NCI-H526 treated with DMSO at 0.1 percent for 48 hours (cell line): ENCODE measurements around the gene CARD14.

Source experiments
- DNase-seq: peaks from one replicate; lab custom pipeline; 2025; lab: John Stamatoyannopoulos, UW

Gene CARD14

DNA sequence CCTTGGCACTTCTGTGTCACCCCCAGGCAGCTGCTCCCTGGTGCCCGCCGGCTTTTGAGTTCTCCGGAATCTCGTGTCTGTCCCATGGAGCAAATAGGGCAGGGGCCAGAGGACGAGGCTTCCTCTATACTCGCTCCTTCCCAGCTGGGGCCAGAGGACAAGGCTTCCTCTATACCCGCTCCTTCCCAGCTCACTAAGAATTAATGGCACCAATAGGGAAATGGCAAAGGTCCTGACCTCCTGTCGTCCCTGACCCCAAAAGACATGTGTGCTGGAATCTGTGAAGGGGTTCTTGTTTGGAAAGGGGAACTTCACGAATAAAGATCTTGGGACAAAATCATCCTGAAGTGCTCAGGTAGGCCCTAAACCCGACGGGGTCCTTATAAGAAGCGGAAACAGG, 42.7 kb downstream of the CARD14 start:
- DNase-seq = no peak

DNA sequence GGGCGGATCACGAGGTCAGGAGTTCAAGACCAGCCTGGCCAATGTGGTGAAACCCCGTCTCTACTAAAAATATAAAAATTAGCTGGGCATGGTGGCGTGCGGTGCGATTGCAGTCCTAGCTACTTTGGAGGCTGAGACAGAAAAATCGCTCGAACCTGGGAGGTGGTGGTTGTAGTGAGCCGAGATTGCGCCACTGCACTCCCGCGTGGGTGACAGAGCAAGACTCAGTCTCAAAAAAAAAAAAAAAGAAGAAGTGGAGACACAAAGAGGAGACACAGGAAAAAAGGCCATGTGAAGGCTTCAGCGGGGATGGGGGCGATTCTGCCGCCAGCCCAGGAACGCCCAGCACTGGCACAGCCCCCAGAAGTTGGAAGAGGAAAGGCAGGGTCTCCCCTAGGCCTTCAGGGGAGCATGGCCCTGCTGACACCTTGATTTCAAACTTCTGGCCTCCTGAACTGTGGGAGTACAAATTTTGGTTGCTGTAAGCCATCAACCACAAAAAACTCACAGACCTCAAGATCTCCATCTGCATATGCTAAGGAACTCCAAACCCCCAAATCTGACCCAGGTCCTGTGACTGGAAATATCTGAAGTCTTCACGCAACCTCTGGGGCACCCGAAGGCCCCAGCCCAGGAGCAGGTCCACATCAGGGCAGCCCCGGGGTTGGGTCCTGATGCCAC, 43.3 kb downstream of the CARD14 start:
- no peak for DNase-seq

DNA sequence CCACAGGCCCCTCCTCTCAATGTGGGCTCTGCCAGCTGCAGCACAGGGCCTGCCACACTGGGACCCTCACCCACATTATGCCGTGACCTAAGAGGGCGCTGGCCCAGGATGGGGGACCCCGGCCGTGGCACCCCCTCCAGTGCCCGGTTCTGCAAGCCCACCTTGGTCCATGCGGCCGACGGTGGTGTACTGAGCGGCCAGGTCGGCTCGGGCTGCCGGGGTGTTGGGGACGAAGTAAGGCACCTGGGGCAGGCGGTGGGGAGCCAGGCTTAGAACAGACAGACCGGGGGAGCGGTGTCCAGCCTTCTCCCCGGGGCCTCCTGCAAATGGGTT, 43.8 kb downstream of the CARD14 start:
- DNase-seq = no peak

DNA sequence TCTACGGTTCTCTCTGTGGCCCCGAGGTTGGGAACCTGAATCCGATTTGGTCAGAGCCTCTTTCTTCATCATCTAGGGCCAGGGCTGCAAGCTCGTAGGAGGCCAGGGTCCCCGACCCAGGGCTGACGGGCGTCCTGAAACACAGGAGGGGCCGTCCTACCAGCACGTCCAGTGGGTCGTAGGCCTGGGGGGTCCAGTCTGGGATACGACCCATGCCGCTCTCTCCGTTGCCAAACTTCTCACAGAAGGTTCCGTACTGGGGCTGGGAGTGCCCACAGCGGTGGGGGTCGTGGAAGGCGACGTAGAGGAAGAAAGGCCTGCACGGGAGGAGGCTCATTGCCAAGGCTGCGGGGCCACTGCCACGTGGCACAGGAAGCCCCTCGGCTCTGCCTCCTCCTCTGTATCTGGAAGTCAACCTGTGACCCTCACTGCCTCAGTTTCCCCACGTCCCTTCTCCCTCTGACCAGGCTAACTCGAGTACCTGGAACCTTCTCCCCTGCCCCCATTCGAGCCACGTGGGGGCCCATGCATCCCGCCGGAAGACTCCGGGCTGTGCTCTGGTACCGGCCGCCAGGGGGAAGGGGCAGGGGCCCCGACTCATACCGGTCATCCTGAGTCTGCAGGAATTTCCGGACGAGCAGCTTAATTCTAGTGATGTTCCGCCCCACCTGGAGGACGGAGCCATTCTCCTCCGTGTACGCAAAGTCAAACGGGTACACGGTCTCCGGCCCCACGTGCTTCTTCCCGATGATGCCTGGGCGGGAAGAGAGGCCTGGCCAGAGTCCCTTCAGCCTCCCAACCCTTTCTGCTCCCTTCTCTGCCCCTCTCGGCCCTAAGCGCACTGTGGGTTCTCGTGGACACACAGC, 44.4 kb downstream of the CARD14 start:
- no peak for DNase-seq

DNA sequence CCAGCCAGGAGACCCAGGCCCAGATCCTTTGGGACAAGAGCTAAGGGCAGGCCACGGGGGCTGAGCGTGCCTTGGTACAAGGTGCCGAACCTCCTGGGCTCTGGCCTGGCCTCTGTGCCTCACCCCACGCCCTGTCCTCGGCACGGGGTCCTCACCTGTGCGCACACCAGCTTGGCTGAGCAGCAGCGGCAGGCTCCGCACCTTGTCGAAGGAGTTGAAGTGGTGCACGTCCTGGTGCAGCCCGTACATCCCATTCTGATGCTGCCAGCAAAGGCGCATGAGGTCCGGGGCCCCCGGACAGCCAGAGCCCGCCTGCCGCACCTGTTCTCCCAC, 45.0 kb downstream of the CARD14 start:
- DNase-seq = no peak

DNA sequence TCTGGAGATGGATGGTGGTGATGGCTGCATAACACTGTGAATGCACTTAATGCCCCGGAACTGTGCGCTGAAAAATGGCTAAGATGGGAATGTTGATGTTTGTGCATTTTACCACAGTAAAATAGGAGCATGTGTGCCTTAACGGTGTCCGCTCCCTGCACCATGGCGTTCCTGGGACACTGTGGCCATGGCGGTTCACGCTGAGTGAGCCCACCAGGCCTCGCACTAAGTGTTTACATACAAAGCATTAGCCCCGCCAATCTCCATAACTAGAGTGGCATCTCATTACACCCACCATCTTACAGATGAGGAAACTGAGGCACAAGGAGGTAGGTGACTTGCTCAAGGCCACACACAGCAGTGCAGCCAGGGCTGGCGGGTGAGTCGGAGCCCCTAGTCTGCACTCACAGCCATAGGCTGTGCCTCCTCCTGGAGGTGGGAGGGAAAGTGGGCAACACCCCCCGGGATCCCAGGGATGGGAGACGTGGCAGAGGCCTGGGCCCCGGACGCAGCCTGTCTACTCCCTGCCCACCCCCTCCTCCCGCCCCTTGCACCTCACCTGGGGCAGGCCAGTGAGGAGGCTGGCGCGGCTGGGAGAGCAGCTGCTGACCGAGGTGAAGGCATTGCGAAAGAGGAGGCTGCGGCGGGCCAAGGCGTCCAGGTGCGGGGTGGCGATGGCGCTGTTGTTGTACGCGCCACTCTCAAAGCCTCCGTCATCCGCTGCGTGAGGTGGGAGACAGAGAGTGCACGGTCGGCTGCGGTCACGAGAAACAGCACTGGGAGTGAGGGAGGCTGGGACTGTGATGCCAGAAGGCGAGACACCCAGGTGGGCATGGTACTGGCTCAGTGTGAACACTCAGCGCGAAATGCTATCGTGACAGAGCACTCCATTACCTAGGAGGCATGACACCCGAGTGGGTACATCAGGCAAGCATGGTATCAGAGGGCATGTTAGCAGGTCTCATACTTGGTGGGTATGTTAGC, 46.9 kb downstream of the CARD14 start:
- no peak for DNase-seq

DNA sequence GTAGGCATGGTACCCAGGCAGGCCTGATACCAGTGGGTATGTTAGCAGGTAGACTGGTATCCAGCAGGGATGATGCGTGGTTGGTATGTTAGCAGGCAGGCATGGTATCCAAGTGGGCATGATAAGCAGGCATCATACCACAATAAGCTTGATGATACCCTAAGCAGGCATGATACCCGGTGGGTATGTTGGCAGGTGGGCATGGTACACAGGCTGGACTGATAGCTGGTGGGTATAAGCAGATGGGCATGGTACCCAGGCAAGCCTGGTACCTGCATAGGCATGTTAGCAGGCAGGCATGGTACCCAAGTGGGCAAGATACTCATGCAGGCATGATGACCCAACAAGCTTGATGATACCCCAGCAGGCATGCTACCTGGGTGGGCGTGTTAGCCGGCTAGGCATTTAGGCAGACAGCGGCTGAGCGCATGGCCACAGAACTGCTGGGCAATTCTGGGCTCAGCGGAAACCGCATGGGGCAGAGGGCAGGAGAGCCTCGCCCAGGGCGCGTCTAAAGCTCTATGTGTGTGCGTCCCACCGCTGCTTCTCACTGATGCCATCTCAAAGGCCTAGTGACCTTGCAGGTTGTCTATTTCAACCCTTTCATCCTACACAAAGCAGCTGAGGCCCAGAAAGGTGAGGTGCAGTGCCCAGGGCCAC, 48.0 kb downstream of the CARD14 start:
- DNase-seq = no peak

DNA sequence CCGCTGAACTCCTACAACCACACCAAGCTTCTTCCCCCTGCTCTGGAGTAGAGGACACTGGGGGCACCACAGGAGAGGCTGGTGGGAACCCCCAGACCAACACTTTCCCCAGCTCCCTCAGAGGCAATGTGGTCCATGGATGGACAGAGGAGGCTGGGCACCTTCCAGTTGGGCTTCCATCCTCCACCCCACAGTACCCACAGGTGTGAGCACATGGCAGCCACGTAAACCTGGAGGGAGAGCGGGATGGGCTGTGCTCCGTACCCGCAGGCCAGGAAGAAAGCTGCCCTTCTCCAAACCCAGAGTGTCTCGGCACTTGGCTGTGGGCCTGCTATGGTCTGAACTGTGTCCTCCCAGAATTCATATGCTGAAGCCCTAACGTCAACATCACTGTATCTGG, 48.6 kb downstream of the CARD14 start:
- DNase-seq = no peak

DNA sequence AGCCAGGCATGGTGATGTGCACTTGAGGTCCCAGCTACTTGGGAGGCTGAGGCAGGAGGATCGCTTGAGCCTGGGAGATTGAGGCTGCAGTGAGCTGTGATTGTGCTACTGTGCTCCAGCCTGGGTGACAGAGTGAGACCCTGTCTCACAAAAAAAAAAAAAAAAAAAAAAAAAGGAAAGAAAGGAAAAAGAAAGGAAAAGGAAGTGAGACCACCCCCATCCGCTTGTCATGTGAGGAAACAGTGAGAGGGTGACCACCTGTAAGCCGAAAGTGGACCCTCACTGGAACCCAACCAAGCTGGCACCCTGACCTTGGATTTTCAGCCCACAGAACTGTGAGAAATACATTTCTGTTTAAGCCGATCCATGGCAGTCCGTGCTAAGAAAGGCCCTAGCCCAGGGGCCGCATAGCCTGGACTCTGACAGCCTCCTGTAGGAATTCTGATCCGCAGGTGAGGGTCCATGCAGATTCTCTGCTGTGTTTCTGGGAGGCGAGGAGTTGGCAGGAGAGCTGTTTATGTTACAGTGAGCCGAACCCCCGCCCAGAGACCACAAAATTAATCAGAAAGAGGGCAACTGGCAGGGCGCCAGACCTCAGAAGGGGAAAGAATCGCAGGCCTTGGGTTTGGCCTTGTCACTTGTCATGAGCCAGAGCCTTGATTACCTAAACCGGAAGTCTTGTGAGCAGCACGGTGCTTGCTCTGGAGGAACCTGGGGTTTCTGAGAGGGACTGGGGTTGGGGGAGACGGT, 49.4 kb downstream of the CARD14 start:
- DNase-seq = no peak

DNA sequence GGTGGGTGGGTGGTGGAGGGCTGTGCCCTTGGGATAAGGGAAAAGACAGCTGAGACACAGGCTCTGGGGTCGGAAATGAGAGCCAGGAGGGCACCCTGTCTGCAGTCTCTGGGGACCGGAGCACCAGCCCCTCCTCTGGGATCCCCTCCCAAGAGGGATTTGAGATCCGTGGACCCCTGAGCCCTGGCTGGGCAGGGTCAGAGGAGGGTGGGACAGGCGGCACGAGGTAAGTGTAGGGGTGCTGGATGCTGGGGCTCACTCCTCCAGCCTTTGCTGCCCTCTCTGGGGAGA, 49.9 kb downstream of the CARD14 start:
- no peak for DNase-seq

DNA sequence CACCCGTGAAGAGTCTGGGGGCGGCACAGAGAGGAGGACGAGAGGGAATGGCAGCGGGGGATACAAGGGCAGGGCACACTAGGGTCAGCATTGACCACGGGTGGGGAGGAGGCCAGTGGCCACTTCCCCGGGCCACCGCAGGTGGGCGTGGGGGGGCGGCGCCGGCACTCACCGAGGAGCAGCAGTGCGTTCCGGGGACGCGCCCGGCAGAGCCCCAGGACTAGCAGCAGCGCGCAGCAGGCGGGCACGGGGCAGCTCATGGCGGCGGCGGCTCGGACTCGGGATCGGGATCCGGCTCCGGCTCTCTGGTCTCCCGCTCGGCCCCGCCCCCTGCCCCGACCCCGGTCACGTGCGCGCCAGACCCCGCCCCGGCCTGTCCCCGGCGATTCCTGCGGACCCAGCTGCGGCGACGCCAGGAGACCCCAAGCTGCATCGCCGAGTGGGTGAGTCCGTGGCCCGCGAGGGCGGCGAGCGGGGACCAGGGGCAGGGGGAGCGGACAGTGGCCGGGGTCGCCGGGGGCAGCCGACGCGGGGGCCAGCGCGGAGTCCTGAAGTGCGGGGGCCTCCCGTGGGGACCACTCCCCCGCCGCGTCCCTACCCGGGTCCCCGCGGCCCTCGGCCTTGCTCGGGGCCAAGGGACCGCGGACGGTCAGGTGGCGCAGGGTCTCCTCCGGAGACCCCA, 50.4 kb downstream of the CARD14 start, which contains the start of the genes SGSH and SLC26A11:
Gene SGSH (minus strand): TSS at position 280 of the 682 bp plus-strand sequence. CDS start 20 bp downstream, at position 260.
Gene SLC26A11 (plus strand): TSS at position 374 of the 682 bp plus-strand sequence. CDS start 1,134 bp downstream, outside the sequence.
- peak; percentile 28 for DNase-seq

DNA sequence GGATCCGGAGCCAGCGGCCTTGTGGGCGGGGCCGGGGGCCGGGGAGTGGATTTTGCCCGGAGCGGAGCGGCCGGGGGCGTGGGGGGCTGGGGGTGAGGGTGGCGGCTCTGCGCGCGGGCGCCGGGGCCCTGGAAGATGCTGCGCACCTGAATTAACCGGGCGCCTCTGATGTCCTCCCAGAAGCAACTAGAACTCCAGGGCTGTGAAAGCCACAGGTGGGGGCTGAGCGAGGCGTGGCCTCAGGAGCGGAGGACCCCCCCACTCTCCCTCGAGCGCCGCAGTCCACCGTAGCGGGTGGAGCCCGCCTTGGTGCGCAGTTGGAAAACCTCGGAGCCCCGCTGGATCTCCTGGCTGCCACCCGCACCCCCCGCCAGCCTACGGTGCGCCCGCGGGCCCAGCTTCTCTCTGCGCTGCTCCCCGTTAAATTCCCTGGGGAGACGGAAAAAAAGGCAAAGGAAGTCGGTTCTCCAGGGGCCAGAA, 50.9 kb downstream of the CARD14 start:
- no peak for DNase-seq

DNA sequence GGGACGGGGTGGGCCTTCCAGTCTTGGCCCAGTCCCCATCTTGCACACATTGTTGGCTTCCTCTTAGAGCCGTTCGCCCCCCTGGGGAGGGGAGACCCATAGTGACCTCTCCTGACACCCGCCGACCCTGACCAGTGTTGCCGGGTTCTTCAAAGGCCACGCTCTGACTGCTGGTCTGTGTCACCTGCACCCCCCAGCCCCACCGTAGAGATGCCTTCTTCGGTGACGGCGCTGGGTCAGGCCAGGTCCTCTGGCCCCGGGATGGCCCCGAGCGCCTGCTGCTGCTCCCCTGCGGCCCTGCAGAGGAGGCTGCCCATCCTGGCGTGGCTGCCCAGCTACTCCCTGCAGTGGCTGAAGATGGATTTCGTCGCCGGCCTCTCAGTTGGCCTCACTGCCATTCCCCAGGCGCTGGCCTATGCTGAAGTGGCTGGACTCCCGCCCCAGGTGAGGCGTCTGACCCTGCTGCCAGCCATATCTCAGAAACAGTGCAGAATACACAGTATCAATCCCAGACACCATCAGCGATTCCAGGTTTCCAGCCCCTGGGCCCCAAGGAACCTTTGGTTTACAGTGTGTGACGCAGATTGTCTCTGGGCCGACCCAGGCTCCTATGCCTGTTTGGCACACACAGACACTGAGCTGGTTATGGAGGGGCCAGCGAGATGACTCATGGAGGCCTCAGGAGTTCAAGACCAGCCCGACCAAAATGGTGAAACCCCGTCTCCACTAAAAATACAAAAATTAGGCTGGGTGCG, 51.7 kb downstream of the CARD14 start:
- DNase-seq = no peak

DNA sequence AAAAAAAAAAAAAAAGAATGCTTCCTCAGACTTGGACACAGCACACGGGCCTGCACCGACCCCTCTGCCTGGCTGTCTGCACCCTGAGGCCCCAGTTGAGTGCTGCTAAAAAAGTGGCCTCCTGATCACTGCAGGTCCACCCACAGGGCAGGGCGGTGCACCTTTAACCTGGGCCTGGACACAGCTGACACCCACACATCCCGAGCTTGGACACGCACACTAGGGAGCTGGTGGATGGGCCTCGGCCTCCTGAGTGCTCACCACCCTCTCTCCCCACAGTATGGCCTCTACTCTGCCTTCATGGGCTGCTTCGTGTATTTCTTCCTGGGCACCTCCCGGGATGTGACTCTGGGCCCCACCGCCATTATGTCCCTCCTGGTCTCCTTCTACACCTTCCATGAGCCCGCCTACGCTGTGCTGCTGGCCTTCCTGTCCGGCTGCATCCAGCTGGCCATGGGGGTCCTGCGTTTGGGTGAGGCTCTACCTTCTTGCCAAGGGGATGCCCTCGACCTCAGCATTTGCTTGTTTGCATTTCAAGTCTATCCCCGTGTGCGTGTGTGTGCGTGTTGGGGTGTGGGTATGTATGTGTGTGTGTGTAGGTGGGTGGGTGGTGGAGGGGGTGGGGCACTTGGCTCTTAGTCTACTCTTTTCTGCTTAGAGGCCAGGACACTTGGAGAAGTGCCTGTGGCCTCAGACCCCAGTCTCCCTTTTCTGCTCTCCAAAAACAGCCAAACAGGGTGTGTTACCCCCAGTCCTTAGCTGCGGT, 52.7 kb downstream of the CARD14 start:
- no peak for DNase-seq

DNA sequence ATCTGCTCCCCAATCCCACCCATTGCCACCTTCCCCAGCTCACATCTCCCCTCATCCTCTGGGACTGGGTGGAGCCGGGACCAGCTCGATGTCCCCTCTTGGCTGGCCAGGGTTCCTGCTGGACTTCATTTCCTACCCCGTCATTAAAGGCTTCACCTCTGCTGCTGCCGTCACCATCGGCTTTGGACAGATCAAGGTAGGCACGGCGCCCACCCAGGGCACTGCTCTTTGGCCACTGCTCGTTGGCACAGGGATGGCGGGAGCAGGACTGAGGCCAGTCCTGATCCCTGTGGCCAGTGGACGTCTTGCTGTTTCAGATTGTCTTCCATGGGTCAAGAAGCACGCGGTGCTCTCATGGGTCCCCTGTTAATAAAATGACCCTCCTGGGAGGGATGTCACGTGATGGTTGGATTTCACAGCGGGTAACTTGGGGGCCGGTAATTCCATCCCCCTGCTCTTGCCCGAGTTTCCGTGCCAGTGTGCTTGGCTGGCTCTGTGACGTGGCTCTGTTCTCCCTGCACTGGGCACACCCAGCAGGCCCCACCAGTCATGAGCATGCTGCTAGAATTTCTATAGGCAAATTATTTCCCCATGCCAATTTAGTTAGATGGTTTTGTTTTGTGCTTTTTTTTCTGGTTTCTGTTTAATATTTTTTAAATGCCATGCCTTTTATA, 53.4 kb downstream of the CARD14 start:
- no peak for DNase-seq

DNA sequence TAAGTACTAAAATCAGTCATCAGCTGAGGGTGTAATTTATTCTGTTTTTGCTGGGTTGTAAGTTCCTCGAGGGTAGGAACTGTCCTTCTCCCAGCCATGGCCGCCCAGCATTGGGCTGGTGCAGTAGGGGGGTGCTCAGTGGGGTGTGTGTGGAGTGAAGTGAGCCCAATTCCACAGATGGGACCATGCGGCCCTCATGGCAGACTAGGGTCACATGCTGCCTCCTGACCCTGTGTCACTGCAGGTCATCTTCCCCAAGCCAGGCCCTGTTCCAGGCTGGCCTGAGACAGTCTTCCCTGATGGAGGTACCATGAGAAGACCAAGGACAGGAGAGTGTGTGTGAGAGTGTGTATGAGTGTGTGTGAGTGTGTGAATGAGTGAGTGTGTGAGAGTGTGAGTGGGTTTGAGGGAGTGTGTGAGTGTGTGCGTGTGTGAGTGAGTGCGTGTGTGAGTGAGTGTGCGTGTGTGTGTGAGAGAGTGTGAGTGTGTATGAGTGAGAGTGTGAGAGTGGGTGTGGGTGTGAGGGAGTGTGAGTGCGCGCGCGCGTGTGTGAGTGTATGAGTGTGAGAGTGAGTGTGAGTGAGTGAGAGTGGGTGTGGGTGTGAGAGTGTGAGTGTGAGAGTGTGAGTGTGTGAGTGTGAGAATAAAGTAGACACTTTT, 54.1 kb downstream of the CARD14 start:
- no peak for DNase-seq

DNA sequence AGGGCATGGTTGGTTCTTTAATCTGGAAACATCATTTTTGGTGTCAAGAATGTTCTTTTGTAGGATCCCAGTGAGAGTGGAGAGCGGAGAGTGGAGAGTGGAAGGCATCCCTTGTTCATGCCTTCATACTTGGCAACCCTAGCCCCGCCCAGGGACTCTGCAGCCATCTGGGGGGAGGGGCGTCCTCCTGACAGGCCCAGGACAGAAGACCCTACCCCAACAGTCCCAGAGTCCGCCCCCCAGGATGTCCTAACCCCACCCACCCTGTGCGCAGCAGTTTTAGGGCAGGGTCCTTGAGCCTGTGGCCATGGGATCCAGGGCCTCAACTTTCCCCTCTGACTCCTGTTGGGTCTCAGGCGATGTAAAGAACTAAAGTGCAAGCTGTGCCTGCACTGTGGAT, 54.9 kb downstream of the CARD14 start:
- DNase-seq = no peak

DNA sequence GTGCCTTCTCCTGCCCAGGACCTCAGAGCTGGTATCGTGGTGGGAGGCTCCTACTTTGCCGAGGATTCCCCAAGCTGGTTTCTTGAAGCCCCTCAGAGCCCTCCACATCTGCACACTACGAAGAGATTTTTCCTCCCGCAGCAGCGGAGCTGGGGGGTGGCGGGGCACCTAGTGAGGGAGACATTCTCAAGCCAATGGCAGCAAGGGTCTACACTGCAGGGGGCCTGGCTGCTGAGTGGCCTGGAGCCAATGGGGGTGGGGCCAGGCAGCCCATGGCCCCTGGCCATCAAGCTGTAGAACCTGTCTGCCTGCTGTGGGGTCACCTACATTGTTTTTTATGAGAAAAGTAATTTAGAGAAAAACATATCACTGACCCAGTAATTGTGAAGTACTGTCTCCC, 55.4 kb downstream of the CARD14 start:
- DNase-seq = no peak
